ENCODE results near the gene GHDC.
"Not testable (repeated sequence)": the region's sequence is repeated elsewhere in the genome, so short reads cannot be mapped to it uniquely, and the experiment has no call there.

GHDC gene

GRCh38 chr17:42142371-42142896 lies 51.9 kb downstream of the GHDC start:
- ChIA-PET CTCF (interaction anchor here (0.9 kb wide), 1 partner anchor 11 kb away, joined by 5 read pairs; no protein-coding TSS in a partner anchor), POLR2A (interaction anchor here (0.9 to 1.8 kb wide), 3 partner anchors 12 to 125 kb away, joined by 4 to 6 read pairs (median 6); partner anchors contain the start of genes DNAJC7 and KAT2A)
- no peak for DNase-seq (ENCODE audit: extremely low spot score)
- no peak for TF ChIP-seq BHLHE40 (IDR thresholded peaks at IDR 0.05; ENCODE audit: borderline replicate concordance)

- TF ChIP-seq L3MBTL2 (conservative IDR thresholded peaks at IDR 0.05) (no peak), ZNF384 (IDR thresholded peaks at IDR 0.05) (no peak), SP1 (IDR thresholded peaks at IDR 0.05) (no peak), FOXM1 (IDR thresholded peaks at IDR 0.05; ENCODE audit: borderline replicate concordance) (no peak), FOXK2 (IDR thresholded peaks at IDR 0.05) (no peak), ELF4 (IDR thresholded peaks at IDR 0.05) (no peak), HDGF (IDR thresholded peaks at IDR 0.05; ENCODE audit: borderline replicate concordance) (no peak), CTBP1 (IDR thresholded peaks at IDR 0.05; ENCODE audit: borderline replicate concordance) (no peak), LEF1 (IDR thresholded peaks at IDR 0.05; ENCODE audit: borderline replicate concordance) (no peak)
- no peak for DNase-seq (ENCODE audit: extremely low spot score)
- POLR2A ChIA-PET: no interaction called here
- CTCF ChIA-PET: no interaction called here
Observed at GRCh38 chr17:42141382-42141781, 52.9 kb downstream of the GHDC start.

DNA sequence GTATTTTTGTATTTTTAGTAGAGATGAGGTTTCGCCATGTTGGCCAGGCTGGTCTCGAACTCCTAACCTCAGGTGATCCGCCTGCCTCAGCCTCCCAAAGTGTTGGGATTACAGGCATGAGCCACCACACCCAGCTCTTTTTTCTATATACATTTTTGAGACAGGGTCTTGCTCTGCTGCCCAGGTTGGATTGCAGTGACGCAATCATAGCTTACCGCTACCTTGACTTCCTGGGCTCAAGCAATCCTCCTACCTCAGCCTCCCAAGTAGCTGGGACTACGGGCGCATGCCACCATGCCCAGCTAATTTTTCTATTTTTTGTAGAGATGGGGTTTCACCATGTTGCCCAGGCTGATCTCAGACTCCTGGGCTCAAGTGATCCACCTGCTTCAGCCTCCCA lies 53.6 kb downstream of the GHDC start:
- POLR2A ChIA-PET; CTCF ChIA-PET; DNase-seq (ENCODE audit: extremely low spot score): not testable (repeated sequence)

Data from HEK293T (cell line).